ENCODE results near the gene FAM9B. TPM values are rescaled to one million over a fixed set of nuclear protein-coding genes. Genes with fewer than 3 reads are reported as not detected.

FAM9B gene
- total and polyA plus RNA-seq, 2 of the 4 experiments (the other 2 are of a cell fraction): not detected

GRCh38 chrX:9050331-9050730 is 16.4 kb upstream of the FAM9B start:
- H3K14ac ChIP-seq (replicated peaks; ENCODE audit: low read depth, low read length): no peak overlapping the region
- H4K5ac ChIP-seq (ENCODE audit: low read depth, low read length): no peak overlapping the region
- no peaks in the 10 kb centered on the region for H3K36me3 ChIP-seq (ENCODE audit: control insufficient read depth, insufficient read depth, low read length)
- H4K8ac ChIP-seq (ENCODE audit: low read depth in 2 of 2, low read length in 2 of 2): no peak overlapping the region
- dilution Hi-C loops (cut with HindIII; ENCODE audit: low sequenced_read_pairs, unreplicated experiment) (no loop called here), in situ Hi-C loops (cut with MboI; ENCODE audit: low sequenced_read_pairs) (no loop called here), intact Hi-C loops (cut with micrococcal nuclease) (no loop called here)
- BruUV-seq (replicated peaks): no TSS peak
- H3K56ac ChIP-seq (ENCODE audit: extremely low read depth, insufficient read depth, low read length): no peak overlapping the region
- H3K23ac ChIP-seq (ENCODE audit: low read depth, low read length): no peak overlapping the region
- H3K9ac ChIP-seq (ENCODE audit: low read depth, low read length): no peak overlapping the region
- no peaks in the 10 kb centered on the region for H3K27me3 ChIP-seq (ENCODE audit: control insufficient read depth, insufficient read depth, low read length)
- no peak overlapping the region for H2AK9ac ChIP-seq (replicated peaks; ENCODE audit: low read depth, low read length, poor library complexity)
- H3K4me1 ChIP-seq (ENCODE audit: control insufficient read depth, insufficient read depth, low read length): no peaks in the 10 kb centered on the region
- H2BK120ac ChIP-seq (ENCODE audit: low read depth, low read length): no peak overlapping the region
- H4K91ac ChIP-seq (ENCODE audit: insufficient read depth, low read depth, low read length): no peak overlapping the region
- H2BK20ac ChIP-seq (ENCODE audit: low read depth, low read length): no peak overlapping the region
- H2BK15ac ChIP-seq (ENCODE audit: low read depth, low read length): no peak overlapping the region
- H2AK5ac ChIP-seq (ENCODE audit: low read depth, low read length): no peak overlapping the region
- H3K79me1 ChIP-seq (ENCODE audit: low read depth in 1 of 2, low read length in 2 of 2): no peaks in the 10 kb centered on the region
- ChIA-PET CTCF (no interaction called here), POLR2A (ENCODE audit: unreplicated experiment) (no interaction called here)
- TF ChIP-seq ELK1 (IDR thresholded peaks at IDR 0.05; ENCODE audit: borderline replicate concordance, low read depth, low read length): no peak
- no peak for TF ChIP-seq NFE2L2 (IDR thresholded peaks at IDR 0.05; ENCODE audit: low read depth, low read length)
- TF ChIP-seq CEBPB (IDR thresholded peaks at IDR 0.05; ENCODE audit: low read depth, low read length): no peak
- no peak overlapping the region for H3K4me2 ChIP-seq (ENCODE audit: low read depth, low read length)
- no peaks in the 10 kb centered on the region for H4K20me1 ChIP-seq (ENCODE audit: insufficient read depth, low read length)
- H3K9me1 ChIP-seq (ENCODE audit: insufficient read depth, low read length): no peaks in the 10 kb centered on the region
- H3K18ac ChIP-seq (ENCODE audit: low read depth, low read length): no peak overlapping the region
- 0 out of 2 replicates have a peak, but pooled peaks cover 1% of the 10 kb centered on the region for H3K9me3 ChIP-seq (ENCODE audit: control insufficient read depth, insufficient read depth, low read length)
- ATAC-seq (ENCODE audit: low read depth) (no peak), DNase-seq (no peak)
- no CpG with 5 or more reads among the region's 3 CpGs for WGBS, 2 experiments (ENCODE audit: extremely low coverage in 2 of 2, insufficient read length in 1 of 2)
- no peak overlapping the region for H3K4ac ChIP-seq (ENCODE audit: low read depth, low read length)
- H2BK5ac ChIP-seq (ENCODE audit: low read depth, low read length, poor library complexity, severe bottlenecking): no peak overlapping the region
- H3K4me3 ChIP-seq (ENCODE audit: insufficient read depth, low read depth, low read length): no peak overlapping the region
- no peak overlapping the region for H3K27ac ChIP-seq (ENCODE audit: insufficient read depth, low read length)
- no peak overlapping the region for H2AFZ ChIP-seq (replicated peaks; ENCODE audit: low read length, poor library complexity)
